Measurements from ENCODE around the gene FBXO2.

DNA sequence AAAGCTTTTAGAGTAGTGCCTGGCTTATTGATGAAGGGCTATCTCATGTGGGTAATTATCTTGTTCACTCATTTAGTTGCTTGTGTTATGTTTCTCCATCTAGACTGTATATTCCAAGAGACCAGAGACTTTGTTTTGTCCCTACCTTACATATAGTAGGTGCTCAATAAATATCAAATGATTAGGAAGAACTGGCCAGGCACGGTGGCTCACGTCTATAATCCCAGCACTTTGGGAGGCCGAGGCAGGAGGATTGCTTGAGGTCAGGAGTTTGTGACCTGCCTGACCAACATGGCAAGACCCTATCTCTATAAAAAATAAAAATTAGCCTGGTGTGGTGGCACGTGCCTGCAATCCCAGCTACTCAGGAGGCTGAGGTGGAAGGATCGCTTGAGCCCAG lies 9.0 kb downstream of the FBXO2 start:
- TF ChIP-seq, protein P1, sequence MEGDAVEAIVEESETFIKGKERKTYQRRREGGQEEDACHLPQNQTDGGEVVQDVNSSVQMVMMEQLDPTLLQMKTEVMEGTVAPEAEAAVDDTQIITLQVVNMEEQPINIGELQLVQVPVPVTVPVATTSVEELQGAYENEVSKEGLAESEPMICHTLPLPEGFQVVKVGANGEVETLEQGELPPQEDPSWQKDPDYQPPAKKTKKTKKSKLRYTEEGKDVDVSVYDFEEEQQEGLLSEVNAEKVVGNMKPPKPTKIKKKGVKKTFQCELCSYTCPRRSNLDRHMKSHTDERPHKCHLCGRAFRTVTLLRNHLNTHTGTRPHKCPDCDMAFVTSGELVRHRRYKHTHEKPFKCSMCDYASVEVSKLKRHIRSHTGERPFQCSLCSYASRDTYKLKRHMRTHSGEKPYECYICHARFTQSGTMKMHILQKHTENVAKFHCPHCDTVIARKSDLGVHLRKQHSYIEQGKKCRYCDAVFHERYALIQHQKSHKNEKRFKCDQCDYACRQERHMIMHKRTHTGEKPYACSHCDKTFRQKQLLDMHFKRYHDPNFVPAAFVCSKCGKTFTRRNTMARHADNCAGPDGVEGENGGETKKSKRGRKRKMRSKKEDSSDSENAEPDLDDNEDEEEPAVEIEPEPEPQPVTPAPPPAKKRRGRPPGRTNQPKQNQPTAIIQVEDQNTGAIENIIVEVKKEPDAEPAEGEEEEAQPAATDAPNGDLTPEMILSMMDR (IDR thresholded peaks at IDR 0.05), result no peak
- TF ChIP-seq POLR2A (IDR thresholded peaks at IDR 0.05) (no peak), POLR2AphosphoS5 (IDR thresholded peaks at IDR 0.05) (no peak)

Measured in transverse colon (tissue), 4 donors.